GM10266 (cell line): ENCODE results near the gene PEBP1.

ENCODE experiments used
- DNase-seq: peaks from one replicate; pipeline ENCODE4 v3.0.0; 2012; ENCODE audit errors: extremely low spot score
- CTCF ChIP-seq: IDR thresholded peaks from 2 replicates; pipeline ENCODE4 v1.5.1; 2012; ENCODE audit warnings: mild to moderate bottlenecking, low read depth; ENCODE audit not compliant: control insufficient read depth, insufficient read depth; ENCODE audit errors: missing control alignments

The PEBP1 gene

GRCh38 chr12:118190266-118190665 is 54.3 kb downstream of the PEBP1 start:
- DNase-seq = no peak
- no peak for TF ChIP-seq CTCF

- no peak for DNase-seq
- TF ChIP-seq CTCF = no peak
Measured at GRCh38 chr12:118193477-118193876, 57.6 kb downstream of the PEBP1 start.

- no peak for DNase-seq
- no peak for TF ChIP-seq CTCF
Measured at GRCh38 chr12:118193958-118194357, 58.0 kb downstream of the PEBP1 start.
